ENCODE data around the gene NUDCD3.

GRCh38 chr7:44498230-44498954, 7.9 kb upstream of the NUDCD3 start:
- no peak for TF ChIP-seq CTCF (IDR thresholded peaks at IDR 0.05)
- no peak for TF ChIP-seq POLR2AphosphoS5 (IDR thresholded peaks at IDR 0.05)
- no peak for TF ChIP-seq POLR2A (IDR thresholded peaks at IDR 0.05)
- no peak for TF ChIP-seq EP300 (IDR thresholded peaks at IDR 0.05)
